ENCODE measurements around the gene LENEP.

GRCh38 chr1:155026588-155026987 is 33.2 kb downstream of the LENEP start:
- TF ChIP-seq POLR2A (IDR thresholded peaks at IDR 0.05): no peak
- TF ChIP-seq CTCF (IDR thresholded peaks at IDR 0.05): no peak
